Right ventricle myocardium inferior (tissue), 1 donor: ENCODE data around the gene PDE4D. TPM values are rescaled to one million over a fixed set of nuclear protein-coding genes. Genes with fewer than 3 reads are reported as not detected.
"Not testable (repeated sequence)": the region's sequence is repeated elsewhere in the genome, so short reads cannot be mapped to it uniquely, and the experiment has no call there.

Experiments used
- ATAC-seq: fragments of 200-7000 bp; cut with Tn5 transposase; one replicate; pipeline ENCODE4 v1.9.1; 2020; ENCODE audit warnings: mild to moderate bottlenecking, moderate library complexity
- DNase-seq: peaks from one replicate; pipeline ENCODE4 v3.0.0; 2021; ENCODE audit errors: missing footprints
- intact Hi-C: fragments of 100-400 bp; cut with DNase I; formaldehyde crosslinking; loops from one replicate; pipeline ENCODE4 v1.11.0; 2022
- total RNA-seq: library from RNA; stranded (reverse); fragmentation: NEBNext Ultra II Directional; extraction: Animal tissue kit (Norgen Biotek cat#: 25700); gene quantifications from one replicate; pipeline ENCODE4 v1.2.1, GENCODE V29; 2021
- donor health status: DM: no; HTN: yes; CAD: no; lungs with severe emphysema.

The PDE4D gene
- total RNA-seq, 1 donor from 2014 or later: 36.7 TPM

GRCh38 chr5:58963361-58963760, 930.2 kb downstream of the PDE4D start:
- DNase-seq: no peak
- intact Hi-C loops: no loop called here
- ATAC-seq: no peak

- DNase-seq: no peak
- intact Hi-C loops: no loop called here
- no peak for ATAC-seq
Measured at GRCh38 chr5:58961631-58962280, 931.8 kb downstream of the PDE4D start.

- intact Hi-C loops: no loop called here
- DNase-seq: no peak
- no peak for ATAC-seq
Measured at GRCh38 chr5:58958701-58959100, 934.8 kb downstream of the PDE4D start.

- ATAC-seq, intact Hi-C loops, DNase-seq: not testable (repeated sequence)
Measured at GRCh38 chr5:58953218-58953617, 940.3 kb downstream of the PDE4D start.

- DNase-seq (no peak), ATAC-seq (no peak)
- intact Hi-C loops: no loop called here
Measured at GRCh38 chr5:58950224-58950623, 943.3 kb downstream of the PDE4D start.

GRCh38 chr5:58946230-58946629, 947.3 kb downstream of the PDE4D start:
- intact Hi-C loops: no loop called here
- no peak for ATAC-seq
- DNase-seq: no peak

- ATAC-seq: no peak
- intact Hi-C loops: no loop called here
Measured at GRCh38 chr5:58944221-58944620, 949.3 kb downstream of the PDE4D start.

GRCh38 chr5:58940446-58940845, 953.1 kb downstream of the PDE4D start:
- no peak for DNase-seq
- intact Hi-C loops: no loop called here
- ATAC-seq: no peak

More at GRCh38 chr5:58944221-58944620, 949.3 kb downstream of the PDE4D start:
- DNase-seq: no peak

GRCh38 chr5:58939664-58940063, 953.9 kb downstream of the PDE4D start:
- ATAC-seq: no peak
- intact Hi-C loops: no loop called here
- no peak for DNase-seq

GRCh38 chr5:58938563-58939424, 954.7 kb downstream of the PDE4D start:
- DNase-seq (no peak), ATAC-seq (no peak)
- intact Hi-C loops: no loop called here

- intact Hi-C loops: no loop called here
- DNase-seq (peak; percentile 60), ATAC-seq (no peak)
Measured at GRCh38 chr5:58937031-58937681, 956.4 kb downstream of the PDE4D start.

GRCh38 chr5:58934629-58935097, 958.9 kb downstream of the PDE4D start:
- intact Hi-C loops: no loop called here
- DNase-seq: no peak
- no peak for ATAC-seq

GRCh38 chr5:58933891-58934628, 959.5 kb downstream of the PDE4D start:
- intact Hi-C loops: no loop called here

GRCh38 chr5:58932057-58932612, 961.4 kb downstream of the PDE4D start:
- DNase-seq (no peak), ATAC-seq (no peak)
- intact Hi-C loops: no loop called here

More at GRCh38 chr5:58933891-58934628, 959.5 kb downstream of the PDE4D start:
- no peak for ATAC-seq
- DNase-seq: no peak

GRCh38 chr5:58930520-58930919, 963.0 kb downstream of the PDE4D start:
- DNase-seq: no peak
- intact Hi-C loops: loop anchor here (2.0 kb wide), 1 partner anchor 18 kb away; no protein-coding TSS in a partner anchor
- ATAC-seq: peak; percentile 42

- intact Hi-C loops: loop anchor here (2.0 kb wide), 1 partner anchor 19 kb away; no protein-coding TSS in a partner anchor
- ATAC-seq: no peak
- no peak for DNase-seq
Measured at GRCh38 chr5:58929726-58930125, 963.8 kb downstream of the PDE4D start.

- no peak for ATAC-seq
- intact Hi-C loops: no loop called here
- no peak for DNase-seq
Measured at GRCh38 chr5:58927938-58928337, 965.6 kb downstream of the PDE4D start.

- intact Hi-C loops: no loop called here
- no peak for DNase-seq
- no peak for ATAC-seq
Measured at GRCh38 chr5:58927181-58927580, 966.3 kb downstream of the PDE4D start.
